ENCODE data around the gene CHIT1. TPM values are rescaled to one million over a fixed set of nuclear protein-coding genes. Genes with fewer than 3 reads are reported as not detected.

Gene CHIT1
- total and polyA plus RNA-seq, 2 experiments from 2014 or later = 0.07 to 0.47 TPM

DNA sequence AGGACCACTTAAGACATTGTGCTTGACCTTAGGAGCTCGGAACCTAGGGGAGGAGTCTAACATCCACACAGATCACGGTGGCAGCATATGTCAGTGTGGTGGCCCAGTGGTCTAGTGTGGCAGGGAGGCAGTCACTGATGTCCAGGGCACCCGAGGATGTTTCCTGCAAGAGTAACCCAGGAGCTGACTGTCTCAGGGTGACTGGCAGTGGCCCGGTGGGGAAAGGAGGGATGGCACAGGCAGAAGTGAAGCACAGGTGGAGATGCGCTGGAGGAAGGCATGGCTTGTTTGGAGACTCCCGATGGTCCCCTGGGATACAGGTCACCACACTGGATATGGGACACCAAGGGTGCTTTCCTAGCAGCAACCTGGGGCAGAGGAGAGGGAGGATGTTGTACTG, 16.3 kb downstream of the CHIT1 start:
- Histone ChIP-seq H3K27ac (ENCODE audit: low read depth) (no peak overlapping the region), H3K79me2 (replicated peaks; ENCODE audit: insufficient read depth) (no peaks in the 10 kb centered on the region), H4K20me1 (replicated peaks; ENCODE audit: insufficient read depth) (no peaks in the 10 kb centered on the region), H3K4me3 (no peak overlapping the region), H3K4me2 (no peak overlapping the region), H3K36me3 (ENCODE audit: insufficient read depth) (no peaks in the 10 kb centered on the region), H2AFZ (no peak overlapping the region), H3K27me3 (ENCODE audit: insufficient read depth) (no peaks in the 10 kb centered on the region), H3K9me2 (ENCODE audit: insufficient read depth) (no peaks in the 10 kb centered on the region), H3K4me1 (ENCODE audit: insufficient read depth) (peaks cover 10% of the 10 kb centered on the region), H3F3A (replicated peaks; ENCODE audit: low read depth) (no peaks in the 10 kb centered on the region)
- DNase-seq (ENCODE audit: low spot score) (no peak), ATAC-seq (no peak)
- H3K27ac Mint-ChIP-seq = no peak overlapping the region
- peaks cover 21% of the 10 kb centered on the region for H3K27me3 Mint-ChIP-seq (ENCODE audit: insufficient read depth, low read depth, poor library complexity)
- TF ChIP-seq POLR2AphosphoS5 (IDR thresholded peaks at IDR 0.05; ENCODE audit: low read depth) = no peak
- TF ChIP-seq EZH2 (IDR thresholded peaks at IDR 0.05; ENCODE audit: low read depth, unreplicated experiment) = no peak
- no peak for TF ChIP-seq ZNF114 (CRISPR knock-in tag; IDR thresholded peaks at IDR 0.05)
- no peak for TF ChIP-seq STAT1 (IDR thresholded peaks at IDR 0.05; ENCODE audit: unreplicated experiment)
- no peak for TF ChIP-seq JUNB (IDR thresholded peaks at IDR 0.05; ENCODE audit: unreplicated experiment)
- no peak for TF ChIP-seq ZNF462 (CRISPR knock-in tag; IDR thresholded peaks at IDR 0.05)
- no peak overlapping the region for H3K4me3 Mint-ChIP-seq
- H3K9me3 Mint-ChIP-seq = no peaks in the 10 kb centered on the region; the same call in 2 of the 3 replicates
- H3K36me3 Mint-ChIP-seq (ENCODE audit: low read depth) = no peaks in the 10 kb centered on the region
- peaks cover 17% of the 10 kb centered on the region for H3K4me1 Mint-ChIP-seq

DNA sequence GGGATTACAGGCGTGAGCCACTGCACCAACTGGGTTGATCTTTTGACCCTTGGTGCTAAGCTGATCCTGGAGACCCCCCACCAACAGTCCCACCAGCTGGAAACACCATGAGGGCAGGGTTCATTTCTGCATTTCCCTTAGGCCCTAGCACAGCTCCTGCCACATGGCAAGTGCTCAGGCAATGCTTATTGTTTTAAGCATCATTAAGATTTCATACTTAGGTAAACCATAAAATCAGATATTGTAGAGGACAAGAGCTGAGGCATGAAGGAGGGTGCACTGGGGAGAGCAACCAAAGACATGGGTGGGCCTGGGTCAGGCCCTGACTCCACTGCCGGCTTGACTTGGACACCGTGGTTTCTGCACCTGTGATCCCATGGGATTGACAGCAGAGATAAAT, 17.7 kb downstream of the CHIT1 start:
- Mint-ChIP-seq H3K4me1 (peaks cover 14% of the 10 kb centered on the region), H3K4me3 (no peak overlapping the region), H3K27me3 (ENCODE audit: insufficient read depth, low read depth, poor library complexity) (peaks cover 13% of the 10 kb centered on the region), H3K36me3 (ENCODE audit: low read depth) (no peaks in the 10 kb centered on the region), H3K27ac (no peak overlapping the region), H3K9me3 (no peaks in the 10 kb centered on the region; the same call in 2 of the 3 replicates)
- H4K20me1 ChIP-seq (replicated peaks; ENCODE audit: insufficient read depth) = no peaks in the 10 kb centered on the region
- no peak overlapping the region for H3K27ac ChIP-seq (ENCODE audit: low read depth)
- ATAC-seq (no peak), DNase-seq (ENCODE audit: low spot score) (no peak)
- H3K4me1 ChIP-seq (ENCODE audit: insufficient read depth) = peaks cover 5% of the 10 kb centered on the region
- no peaks in the 10 kb centered on the region for H3K36me3 ChIP-seq (ENCODE audit: insufficient read depth)
- H3K79me2 ChIP-seq (replicated peaks; ENCODE audit: insufficient read depth) = no peaks in the 10 kb centered on the region
- no peak overlapping the region for H3K4me2 ChIP-seq
- H3K4me3 ChIP-seq = no peak overlapping the region
- H2AFZ ChIP-seq = no peak overlapping the region
- H3K27me3 ChIP-seq (ENCODE audit: insufficient read depth) = no peaks in the 10 kb centered on the region
- H3K9me2 ChIP-seq (ENCODE audit: insufficient read depth) = no peaks in the 10 kb centered on the region
- no peaks in the 10 kb centered on the region for H3F3A ChIP-seq (replicated peaks; ENCODE audit: low read depth)
- no peak for TF ChIP-seq POLR2AphosphoS5 (IDR thresholded peaks at IDR 0.05; ENCODE audit: low read depth)
- TF ChIP-seq NANOG (IDR thresholded peaks at IDR 0.05; ENCODE audit: borderline replicate concordance) = no peak
- no peak for TF ChIP-seq JUNB (IDR thresholded peaks at IDR 0.05; ENCODE audit: unreplicated experiment)
- TF ChIP-seq ZNF462 (CRISPR knock-in tag; IDR thresholded peaks at IDR 0.05) = no peak
